ENCODE measurements around the gene CDC14B.

Gene CDC14B

GRCh38 chr9:96476013-96476412, 143.6 kb downstream of the CDC14B start:
- POLR2A ChIA-PET: no interaction called here
- TF ChIP-seq CTCF (IDR thresholded peaks at IDR 0.05; ENCODE audit: control extremely low read depth, extremely low read depth, low read depth, missing control alignments): no peak
- no peak for DNase-seq (ENCODE audit: extremely low spot score)
- CTCF ChIA-PET: interaction anchor here (1.7 to 1.9 kb wide), 2 partner anchors 26 to 149 kb away, joined by 3 to 8 read pairs; partner anchors contain the start of gene HABP4

- TF ChIP-seq CTCF (IDR thresholded peaks at IDR 0.05; ENCODE audit: control extremely low read depth, extremely low read depth, low read depth, missing control alignments): no peak
- no peak for DNase-seq (ENCODE audit: extremely low spot score)
- ChIA-PET POLR2A (no interaction called here), CTCF (interaction anchor here (1.2 to 1.6 kb wide), 2 partner anchors 15 to 17 kb away, joined by 3 to 4 read pairs; no protein-coding TSS in a partner anchor)
Measured at GRCh38 chr9:96467784-96468183, 151.9 kb downstream of the CDC14B start.

GRCh38 chr9:96464426-96464825, 155.2 kb downstream of the CDC14B start:
- DNase-seq (ENCODE audit: extremely low spot score): no peak
- ChIA-PET CTCF (no interaction called here), POLR2A (no interaction called here)
- TF ChIP-seq CTCF (IDR thresholded peaks at IDR 0.05; ENCODE audit: control extremely low read depth, extremely low read depth, low read depth, missing control alignments): no peak

GRCh38 chr9:96462541-96462940, 157.1 kb downstream of the CDC14B start:
- ChIA-PET CTCF (interaction anchor here (1.1 kb wide), 1 partner anchor 10 kb away, joined by 3 read pairs; no protein-coding TSS in a partner anchor), POLR2A (no interaction called here)
- no peak for TF ChIP-seq CTCF (IDR thresholded peaks at IDR 0.05; ENCODE audit: control extremely low read depth, extremely low read depth, low read depth, missing control alignments)
- DNase-seq (ENCODE audit: extremely low spot score): no peak

GRCh38 chr9:96461336-96461735, 158.3 kb downstream of the CDC14B start:
- CTCF ChIA-PET: no interaction called here
- POLR2A ChIA-PET: no interaction called here
- DNase-seq (ENCODE audit: extremely low spot score): no peak
- no peak for TF ChIP-seq CTCF (IDR thresholded peaks at IDR 0.05; ENCODE audit: control extremely low read depth, extremely low read depth, low read depth, missing control alignments)

- TF ChIP-seq CTCF (IDR thresholded peaks at IDR 0.05; ENCODE audit: control extremely low read depth, extremely low read depth, low read depth, missing control alignments): no peak
- POLR2A ChIA-PET: no interaction called here
- DNase-seq (ENCODE audit: extremely low spot score): no peak
- CTCF ChIA-PET: no interaction called here
Measured at GRCh38 chr9:96460882-96461281, 158.8 kb downstream of the CDC14B start.

GRCh38 chr9:96460470-96460869, 159.2 kb downstream of the CDC14B start:
- POLR2A ChIA-PET: no interaction called here
- CTCF ChIA-PET: interaction anchor here (1.6 kb wide), 1 partner anchor 19 kb away, joined by 6 read pairs; no protein-coding TSS in a partner anchor
- TF ChIP-seq CTCF (IDR thresholded peaks at IDR 0.05; ENCODE audit: control extremely low read depth, extremely low read depth, low read depth, missing control alignments): no peak
- no peak for DNase-seq (ENCODE audit: extremely low spot score)
